ENCODE measurements around the gene HS3ST5. TPM values are rescaled to one million over a fixed set of nuclear protein-coding genes. Genes with fewer than 3 reads are reported as not detected.

HS3ST5 gene
- polyA plus RNA-seq, 1 donor (not counting 4 experiments of a cell fraction or from before 2014, with no cell fraction given): not detected

- Histone ChIP-seq H3K9me1 (ENCODE audit: control insufficient read depth, extremely low read depth, insufficient read depth, low read length) (no peaks in the 10 kb centered on the region), H3K9me3 (ENCODE audit: control insufficient read depth, low read depth, low read length) (no peaks in the 10 kb centered on the region), H3K4me1 (ENCODE audit: control insufficient read depth, extremely low read depth, insufficient read depth, low read length) (no peaks in the 10 kb centered on the region), H3K79me2 (ENCODE audit: control insufficient read depth, insufficient read depth, low read length) (no peaks in the 10 kb centered on the region), H3K4me3 (ENCODE audit: control insufficient read depth in 2 of 3, extremely low read depth in 1 of 3, insufficient read depth in 2 of 3, low read depth in 1 of 3, low read length in 3 of 3) (no peak overlapping the region), H3K4me2 (ENCODE audit: control insufficient read depth, extremely low read depth, insufficient read depth, low read depth, low read length) (no peak overlapping the region), H2AFZ (ENCODE audit: control insufficient read depth, low read length) (no peak overlapping the region), H3K36me3 (ENCODE audit: control insufficient read depth in 2 of 2, extremely low read depth in 1 of 2, insufficient read depth in 2 of 2, low read length in 2 of 2) (no peaks in the 10 kb centered on the region), H3K9ac (ENCODE audit: control insufficient read depth, extremely low read depth, insufficient read depth, low read length) (no peak overlapping the region), H4K20me1 (ENCODE audit: control insufficient read depth, extremely low read depth, insufficient read depth, low read length) (no peaks in the 10 kb centered on the region), H3K27me3 (ENCODE audit: control insufficient read depth, extremely low read depth, insufficient read depth, low read length) (no peaks in the 10 kb centered on the region), H3K27ac (ENCODE audit: control insufficient read depth, insufficient read depth, low read length) (no peak overlapping the region)
- DNase-seq (ENCODE audit: low read depth, low spot score): no peak
- TF ChIP-seq CTCF (optimal IDR thresholded peaks at IDR 0.05 in 1 of 3, IDR thresholded peaks at IDR 0.05 in 1 of 3, conservative IDR thresholded peaks at IDR 0.05 in 1 of 3; ENCODE audit: extremely low read depth in 1 of 3, insufficient read depth in 2 of 3, low read length in 3 of 3) (no peak), EZH2 (IDR thresholded peaks at IDR 0.05; ENCODE audit: low read length) (no peak)
- dilution Hi-C loops (cut with MboI; ENCODE audit: extremely low pct_ligation_motif_present, low sequenced_read_pairs): no loop called here
- no peak for FAIRE-seq
These were observed 255.3 kb downstream of the HS3ST5 start for GRCh38 chr6:114087496-114087895.

DNA sequence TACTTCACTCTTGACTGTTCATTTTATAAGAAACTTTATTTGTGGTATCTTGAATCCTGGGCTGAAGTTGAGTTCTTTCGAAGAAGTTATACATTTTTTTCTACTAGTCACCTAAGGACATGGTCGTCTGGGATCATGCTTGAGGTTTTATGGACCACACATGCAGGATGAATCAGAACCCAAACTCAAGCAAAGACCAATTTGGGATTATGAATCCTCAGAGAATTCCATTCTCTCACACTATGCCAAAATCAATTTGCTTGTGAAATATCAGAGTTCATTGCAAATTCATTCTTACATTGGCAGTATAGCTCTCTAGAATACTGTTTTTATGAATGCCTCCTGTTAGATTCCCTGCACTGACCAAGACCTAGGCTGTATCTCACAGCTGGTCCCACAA lies 257.6 kb downstream of the HS3ST5 start:
- DNase-seq (ENCODE audit: low read depth, low spot score): no peak
- H3K9ac ChIP-seq (ENCODE audit: control insufficient read depth, extremely low read depth, insufficient read depth, low read length): no peak overlapping the region
- FAIRE-seq: no peak
- TF ChIP-seq CTCF (optimal IDR thresholded peaks at IDR 0.05 in 1 of 3, IDR thresholded peaks at IDR 0.05 in 1 of 3, conservative IDR thresholded peaks at IDR 0.05 in 1 of 3; ENCODE audit: extremely low read depth in 1 of 3, insufficient read depth in 2 of 3, low read length in 3 of 3) (no peak), EZH2 (IDR thresholded peaks at IDR 0.05; ENCODE audit: low read length) (no peak)
- no peak overlapping the region for H2AFZ ChIP-seq (ENCODE audit: control insufficient read depth, low read length)
- no peaks in the 10 kb centered on the region for H3K9me1 ChIP-seq (ENCODE audit: control insufficient read depth, extremely low read depth, insufficient read depth, low read length)
- no peak overlapping the region for H3K27ac ChIP-seq (ENCODE audit: control insufficient read depth, insufficient read depth, low read length)
- H3K27me3 ChIP-seq (ENCODE audit: control insufficient read depth, extremely low read depth, insufficient read depth, low read length): no peaks in the 10 kb centered on the region
- no peaks in the 10 kb centered on the region for H3K9me3 ChIP-seq (ENCODE audit: control insufficient read depth, low read depth, low read length)
- H3K4me2 ChIP-seq (ENCODE audit: control insufficient read depth, extremely low read depth, insufficient read depth, low read depth, low read length): no peak overlapping the region
- no peaks in the 10 kb centered on the region for H4K20me1 ChIP-seq (ENCODE audit: control insufficient read depth, extremely low read depth, insufficient read depth, low read length)
- H3K4me3 ChIP-seq (ENCODE audit: control insufficient read depth in 2 of 3, extremely low read depth in 1 of 3, insufficient read depth in 2 of 3, low read depth in 1 of 3, low read length in 3 of 3): no peak overlapping the region
- H3K4me1 ChIP-seq (ENCODE audit: control insufficient read depth, extremely low read depth, insufficient read depth, low read length): no peaks in the 10 kb centered on the region
- H3K79me2 ChIP-seq (ENCODE audit: control insufficient read depth, insufficient read depth, low read length): no peaks in the 10 kb centered on the region
- no peaks in the 10 kb centered on the region for H3K36me3 ChIP-seq (ENCODE audit: control insufficient read depth in 2 of 2, extremely low read depth in 1 of 2, insufficient read depth in 2 of 2, low read length in 2 of 2)
- dilution Hi-C loops (cut with MboI; ENCODE audit: extremely low pct_ligation_motif_present, low sequenced_read_pairs): no loop called here
